Spleen (tissue), 11 donors: ENCODE results near the gene ADAM10. TPM values are rescaled to one million over a fixed set of nuclear protein-coding genes. Genes with fewer than 3 reads are reported as not detected.

ENCODE experiments used
- DNase-seq: peaks from one replicate; pipeline ENCODE4 v3.0.0-alpha.2; 2020
- H3K27ac ChIP-seq, 8 donors: fragments of 200-600 bp; sonication (generic) in 7 of 8; 1 replicate in 4 of 8; 2 replicates in 4 of 8; pipeline versions ENCODE4 v1.5.0 to v1.8.0; 2016 to 2021; ENCODE audit warnings: inconsistent platforms in 4 of 8, mild to moderate bottlenecking in 4 of 8, moderate library complexity in 1 of 8
- H3K27me3 ChIP-seq, 7 donors: fragments of 200-600 bp; sonication (generic) in 6 of 7; replicated peaks in 1 of 7; 1 replicate in 4 of 7; 2 replicates in 3 of 7; pipeline versions ENCODE4 v1.5.0 to v1.8.0; 2016 to 2021; ENCODE audit warnings: inconsistent platforms in 3 of 7, mild to moderate bottlenecking in 1 of 7
- H3K36me3 ChIP-seq, 6 donors: fragments of 200-600 bp; sonication (generic) in 5 of 6; 1 replicate in 4 of 6; 2 replicates in 2 of 6; pipeline versions ENCODE4 v1.5.0 to v1.8.0; 2016 to 2021; ENCODE audit warnings: inconsistent platforms in 2 of 6
- H3K4me1 ChIP-seq, 6 donors: fragments of 200-600 bp; sonication (generic) in 5 of 6; 1 replicate in 3 of 6; 2 replicates in 3 of 6; pipeline versions ENCODE4 v1.5.0 to v1.8.0; 2016 to 2021; ENCODE audit warnings: inconsistent platforms in 3 of 6
- H3K4me3 ChIP-seq, 8 donors: fragments of 200-600 bp; sonication (generic) in 7 of 8; 1 replicate in 4 of 8; 2 replicates in 4 of 8; pipeline versions ENCODE4 v1.5.0 to v1.8.0; 2016 to 2021; ENCODE audit warnings: inconsistent platforms in 4 of 8, mild to moderate bottlenecking in 4 of 8, moderate library complexity in 2 of 8
- H3K9me3 ChIP-seq, 8 donors: fragments of 200-600 bp; sonication (generic) in 7 of 8; 1 replicate in 4 of 8; 2 replicates in 4 of 8; pipeline versions ENCODE4 v1.5.0 to v1.8.0; 2016 to 2021; ENCODE audit warnings: inconsistent platforms in 4 of 8
- POLR2A ChIP-seq, 3 donors: fragments of 450-650 bp; IDR thresholded peaks; one replicate each; pipeline ENCODE4 v1.5.1; 2017; ENCODE audit warnings: antibody characterized with exemption in 3 of 3, mild to moderate bottlenecking in 1 of 3
- POLR2AphosphoS5 ChIP-seq, 3 donors: sonication (generic); formaldehyde crosslinking; IDR thresholded peaks; one replicate each; pipeline ENCODE4 v1.5.1; 2017; ENCODE audit warnings: antibody characterized with exemption in 3 of 3
- WGBS, 5 donors: extraction: QIAGEN DNeasy Blood & Tissue Kit in 3 of 5; methylation state at CpG; one replicate each; pipeline versions ENCODE4 v1.1.5 to v1.1.7; 2013 to 2018; 5-methylcytosine and 5-hydroxymethylcytosine counted together
- intact Hi-C: fragments of 100-400 bp; cut with DNase I; formaldehyde crosslinking; loops from one replicate; pipeline ENCODE4 v1.15.0; 2023; ENCODE audit warnings: low total_unique reads
- polyA plus RNA-seq, 3 donors: library from polyadenylated mRNA; stranded (reverse); fragments of 200-250 nt; gene quantifications; one replicate each; pipeline ENCODE4 v1.2.1, GENCODE V29; 2013
- total RNA-seq, 7 donors: library from RNA; depleted of rRNA in 3 of 7; stranded (reverse); fragments of >200 nt in 3 of 7; fragmentation: NEBNext Ultra II Directional in 4 of 7; extraction: Animal tissue kit (Norgen Biotek cat#: 25700) in 4 of 7; gene quantifications; one replicate each; pipeline versions ENCODE4 v1.1.0 to v1.2.1, GENCODE V29; 2016 to 2021
- TF ChIP-seq, protein P1 (sequence below), 11 experiments: fragments of 200-600 bp in 7 of 11; fragments of 450-650 bp in 4 of 11; sonication (generic) in 4 of 11; IDR thresholded peaks in 8 of 11; conservative IDR thresholded peaks in 3 of 11; 1 replicate in 7 of 11; 2 replicates in 4 of 11; pipeline versions ENCODE4 v1.4.0 to v1.8.0; 2016 to 2021; ENCODE audit warnings: antibody characterized with exemption in 11 of 11, inconsistent platforms in 4 of 11, mild to moderate bottlenecking in 1 of 11
- donor health status: healthy with polysubstance abuse.
- donor health status: DM: no; HTN: no; CAD: no; lungs with moderate emphysema.
- donor health status: DM: no; HTN: no; CAD: no.
- donor health status: Bipolar disorder and iron deficiency.
- donor health status: healthy.
- donor health status: DM: no; HTN: no; CAD: no.
- donor health status: DM: yes; HTN: yes; CAD: no.

ADAM10 gene
- total and polyA plus RNA-seq, 10 donors: 7.6 to 205 (median 123) TPM

DNA sequence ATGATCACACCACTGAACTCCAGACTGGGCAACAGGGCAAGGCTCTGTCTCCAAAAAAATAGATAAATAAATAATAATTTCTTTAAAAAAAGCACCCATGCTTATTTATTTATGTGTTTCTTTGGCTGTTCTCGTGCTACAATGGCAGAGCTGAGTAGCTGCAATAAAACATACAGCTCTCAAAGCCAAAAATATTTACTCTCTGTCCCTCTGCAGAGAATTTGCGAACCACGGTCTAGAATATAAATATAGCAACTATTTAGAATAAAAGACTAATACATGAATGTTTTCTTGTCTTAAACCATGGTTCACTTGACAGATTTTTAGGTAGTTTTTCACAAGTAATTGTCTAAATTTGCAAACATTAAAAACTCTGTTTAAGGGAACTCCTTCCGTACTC lies 72.7 kb downstream of the ADAM10 start:
- no peak for DNase-seq
- Histone ChIP-seq H3K4me3 (no peak overlapping the region), H3K36me3 (peaks cover 0 to 55% (median 10%) of the 10 kb centered on the region in 6 donors), H3K27ac (no peak overlapping the region), H3K4me1 (peaks cover 0 to 31% (median 12%) of the 10 kb centered on the region in 6 donors), H3K27me3 (no peaks in the 10 kb centered on the region), H3K9me3 (no peaks in the 10 kb centered on the region)
- WGBS, 5 donors: 91 to 97% (median 95%) methylated on average over 4 of the region's 4 CpGs
- TF ChIP-seq POLR2AphosphoS5 (IDR thresholded peaks at IDR 0.05): no peak
- TF ChIP-seq, protein P1, sequence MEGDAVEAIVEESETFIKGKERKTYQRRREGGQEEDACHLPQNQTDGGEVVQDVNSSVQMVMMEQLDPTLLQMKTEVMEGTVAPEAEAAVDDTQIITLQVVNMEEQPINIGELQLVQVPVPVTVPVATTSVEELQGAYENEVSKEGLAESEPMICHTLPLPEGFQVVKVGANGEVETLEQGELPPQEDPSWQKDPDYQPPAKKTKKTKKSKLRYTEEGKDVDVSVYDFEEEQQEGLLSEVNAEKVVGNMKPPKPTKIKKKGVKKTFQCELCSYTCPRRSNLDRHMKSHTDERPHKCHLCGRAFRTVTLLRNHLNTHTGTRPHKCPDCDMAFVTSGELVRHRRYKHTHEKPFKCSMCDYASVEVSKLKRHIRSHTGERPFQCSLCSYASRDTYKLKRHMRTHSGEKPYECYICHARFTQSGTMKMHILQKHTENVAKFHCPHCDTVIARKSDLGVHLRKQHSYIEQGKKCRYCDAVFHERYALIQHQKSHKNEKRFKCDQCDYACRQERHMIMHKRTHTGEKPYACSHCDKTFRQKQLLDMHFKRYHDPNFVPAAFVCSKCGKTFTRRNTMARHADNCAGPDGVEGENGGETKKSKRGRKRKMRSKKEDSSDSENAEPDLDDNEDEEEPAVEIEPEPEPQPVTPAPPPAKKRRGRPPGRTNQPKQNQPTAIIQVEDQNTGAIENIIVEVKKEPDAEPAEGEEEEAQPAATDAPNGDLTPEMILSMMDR (IDR thresholded peaks at IDR 0.05 in 8 of 11, conservative IDR thresholded peaks at IDR 0.05 in 3 of 11): no peak
- no peak for TF ChIP-seq POLR2A (IDR thresholded peaks at IDR 0.05)
- intact Hi-C loops: no loop called here

DNA sequence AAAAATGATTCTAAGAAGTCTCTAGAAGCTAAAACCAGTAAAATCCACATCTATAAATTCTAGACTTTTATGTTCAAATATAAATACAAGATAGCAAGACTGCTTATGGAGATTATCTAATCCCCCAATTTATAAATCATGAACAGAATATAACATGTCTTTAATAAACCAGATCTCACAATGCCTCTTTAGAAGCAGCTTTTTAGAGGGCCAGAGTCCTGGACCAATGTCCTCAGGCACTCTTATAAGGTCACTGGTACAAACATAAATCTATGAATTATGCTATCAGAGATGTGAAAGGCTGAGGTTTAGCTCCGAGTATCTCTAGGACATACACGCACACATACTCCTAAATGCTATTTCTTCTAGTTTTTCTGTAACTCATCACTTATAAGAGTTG lies 78.3 kb downstream of the ADAM10 start:
- Histone ChIP-seq H3K4me3 (no peak overlapping the region), H3K4me1 (peaks cover 0 to 9% (median 0%) of the 10 kb centered on the region in 6 donors), H3K36me3 (peaks cover 0 to 25% (median 5%) of the 10 kb centered on the region in 6 donors), H3K27me3 (no peaks in the 10 kb centered on the region), H3K9me3 (no peaks in the 10 kb centered on the region), H3K27ac (no peak overlapping the region)
- TF ChIP-seq POLR2A (IDR thresholded peaks at IDR 0.05) (no peak), POLR2AphosphoS5 (IDR thresholded peaks at IDR 0.05) (no peak)
- TF ChIP-seq, protein P1 (IDR thresholded peaks at IDR 0.05 in 8 of 11, conservative IDR thresholded peaks at IDR 0.05 in 3 of 11): no peak
- 96 to 99% (median 97%) methylated on average over 2 of the region's 2 CpGs for WGBS, 5 donors
- no peak for DNase-seq
- intact Hi-C loops: no loop called here

DNA sequence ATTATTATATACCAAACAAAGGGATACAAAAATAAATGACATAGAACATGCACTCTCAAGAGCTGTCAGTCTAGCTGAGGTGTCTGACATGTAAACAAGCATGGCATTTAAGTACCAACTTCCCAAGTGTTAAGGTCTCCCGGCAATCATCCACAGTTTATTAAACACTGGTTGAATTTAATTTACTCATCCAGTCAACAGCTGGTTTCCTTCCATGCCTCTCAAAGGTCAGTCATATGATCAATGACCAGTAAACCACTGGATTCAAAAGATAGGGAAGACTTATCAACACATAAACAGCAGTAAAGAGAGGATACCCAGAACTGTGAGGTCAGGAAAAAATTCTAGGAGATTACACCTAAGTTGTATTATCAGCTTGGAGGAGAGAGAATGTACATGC lies 80.4 kb downstream of the ADAM10 start:
- TF ChIP-seq, protein P1 (IDR thresholded peaks at IDR 0.05 in 8 of 11, conservative IDR thresholded peaks at IDR 0.05 in 3 of 11): no peak
- TF ChIP-seq POLR2AphosphoS5 (IDR thresholded peaks at IDR 0.05) (no peak), POLR2A (IDR thresholded peaks at IDR 0.05) (no peak)
- Histone ChIP-seq H3K4me1 (peaks cover 0 to 9% (median 0%) of the 10 kb centered on the region in 6 donors), H3K27ac (no peak overlapping the region), H3K4me3 (no peak overlapping the region), H3K9me3 (no peaks in the 10 kb centered on the region), H3K36me3 (peaks cover 0 to 15% (median 4%) of the 10 kb centered on the region in 6 donors), H3K27me3 (no peaks in the 10 kb centered on the region)
- intact Hi-C loops: no loop called here
- WGBS, 5 donors: 45 to 79% (median 77%) methylated on average over 1 of the region's 1 CpG
- no peak for DNase-seq

DNA sequence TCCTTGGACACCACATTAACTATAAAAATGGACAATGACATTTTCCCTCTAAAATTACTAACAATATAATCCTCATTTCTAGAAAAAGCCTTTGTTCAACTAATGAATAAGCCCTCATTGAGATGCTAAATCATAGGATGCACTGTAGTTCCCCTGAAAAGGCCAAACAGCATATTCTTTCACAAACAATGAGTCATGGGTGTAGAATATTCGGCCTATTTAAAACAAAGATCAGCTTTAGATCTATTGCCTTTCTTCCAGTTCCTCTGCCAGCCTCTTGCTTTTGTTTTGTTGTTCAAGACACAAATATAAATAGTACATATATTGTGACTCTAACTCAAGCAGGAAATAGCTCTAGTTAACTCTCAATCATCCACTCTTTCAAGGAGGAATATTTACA lies 82.5 kb downstream of the ADAM10 start:
- Histone ChIP-seq H3K4me3 (no peak overlapping the region), H3K9me3 (no peaks in the 10 kb centered on the region), H3K4me1 (peaks cover 0 to 9% (median 0%) of the 10 kb centered on the region in 6 donors), H3K27ac (no peak overlapping the region), H3K27me3 (no peaks in the 10 kb centered on the region), H3K36me3 (peaks cover 0 to 34% (median 19%) of the 10 kb centered on the region in 6 donors)
- WGBS, 5 donors: 48 to 80% (median 60%) methylated on average over 1 of the region's 1 CpG
- TF ChIP-seq POLR2AphosphoS5 (IDR thresholded peaks at IDR 0.05): no peak
- no peak for DNase-seq
- intact Hi-C loops: no loop called here

DNA sequence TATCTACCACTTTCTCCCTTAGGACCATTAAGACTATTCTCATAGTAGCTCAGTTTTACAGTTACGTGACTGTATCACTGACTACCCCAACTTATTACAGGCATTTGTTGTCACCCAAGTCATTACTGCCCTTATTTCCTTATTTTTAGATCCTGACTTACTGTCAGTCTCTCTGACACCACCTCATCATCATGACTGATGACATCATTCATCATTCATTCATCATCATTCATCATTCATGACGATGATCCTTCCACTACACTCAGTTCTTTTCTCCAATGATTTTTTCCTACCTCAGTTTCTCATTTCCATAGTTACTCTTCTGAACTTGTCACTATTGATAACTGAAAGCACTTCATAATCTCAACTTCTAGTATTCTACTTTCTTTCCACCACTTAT lies 83.8 kb downstream of the ADAM10 start:
- TF ChIP-seq POLR2A (IDR thresholded peaks at IDR 0.05): no peak
- TF ChIP-seq, protein P1 (IDR thresholded peaks at IDR 0.05 in 8 of 11, conservative IDR thresholded peaks at IDR 0.05 in 3 of 11): no peak
- WGBS, 5 donors: 91 to 98% (median 94%) methylated on average over 2 of the region's 2 CpGs
- DNase-seq: no peak
- no peaks in the 10 kb centered on the region for H3K27me3 ChIP-seq
- H3K4me3 ChIP-seq: no peak overlapping the region
- intact Hi-C loops: no loop called here
- H3K9me3 ChIP-seq: no peaks in the 10 kb centered on the region
- H3K4me1 ChIP-seq: peaks cover 0 to 9% (median 0%) of the 10 kb centered on the region in 6 donors
- H3K36me3 ChIP-seq: peaks cover 0 to 47% (median 26%) of the 10 kb centered on the region in 6 donors
- no peak overlapping the region for H3K27ac ChIP-seq
